Measurements from ENCODE around the gene CCDC187. TPM values are rescaled to one million over a fixed set of nuclear protein-coding genes. Genes with fewer than 3 reads are reported as not detected.

The CCDC187 gene
- total and polyA plus RNA-seq, 2 of the 8 experiments (the other 6 are each of a cell fraction or from before 2014, with no cell fraction given), result 0.02 TPM; not detected in 1

DNA sequence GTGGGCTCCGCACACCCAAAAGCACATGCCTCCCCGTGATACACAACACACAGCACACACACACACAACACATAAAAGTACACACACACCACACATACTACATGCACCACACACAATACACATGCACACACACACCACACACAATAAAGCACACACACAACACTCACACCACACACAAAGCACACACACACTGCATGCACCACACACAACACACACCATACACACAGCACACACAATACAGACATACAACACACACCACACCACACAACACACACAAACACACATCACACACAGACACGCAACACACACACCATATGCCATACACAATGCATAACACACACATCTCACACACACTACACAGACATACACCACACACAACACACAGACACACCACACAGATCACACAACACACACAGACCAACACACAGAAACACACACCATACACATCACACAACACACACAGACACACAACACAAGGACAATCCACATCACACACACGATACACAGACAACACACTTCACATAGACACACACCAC, 3.4 kb upstream of the CCDC187 start:
- Histone ChIP-seq H3K27ac (ENCODE audit: low read depth, low read length) (no peak overlapping the region), H3K27me3 (replicated peaks in 1 of 4; ENCODE audit: control insufficient read depth in 3 of 4, extremely low read depth in 1 of 4, insufficient read depth in 3 of 4, low read length in 3 of 4) (no peaks in the 10 kb centered on the region; a peak in 1 of 7 replicates)
- FAIRE-seq, result no peak

More for the DNA sequence above, 3.4 kb upstream of the CCDC187 start:
- POLR2A ChIA-PET (ENCODE audit: partially characterized antibody), result no interaction called here
- Histone ChIP-seq H3K4me1 (replicated peaks in 1 of 4; ENCODE audit: control insufficient read depth in 3 of 4, insufficient read depth in 4 of 4, low read length in 3 of 4) (no peaks in the 10 kb centered on the region; a peak in 1 of 7 replicates), H3K36me3 (ENCODE audit: control insufficient read depth in 2 of 4, insufficient read depth in 4 of 4, low read length in 3 of 4) (no peaks in the 10 kb centered on the region; a peak in 1 of 8 replicates), H4K5ac (ENCODE audit: insufficient read length, low read depth, low read length) (no peak overlapping the region), H4K8ac (ENCODE audit: extremely low read depth, insufficient read depth, low read length) (no peak overlapping the region), H2BK12ac (ENCODE audit: low read depth, low read length) (peak overlapping the region; percentile 77; the same call in 1 of the 2 replicates), H2BK15ac (ENCODE audit: low read length) (peak overlapping the region; percentile 50), H3K4ac (replicated peaks; ENCODE audit: insufficient read length, low read depth, low read length) (peak overlapping the region; percentile 55), H3K56ac (replicated peaks; ENCODE audit: insufficient read length, low read depth, low read length) (peak overlapping the region; percentile 93), H4K20me1 (replicated peaks in 1 of 2; ENCODE audit: control insufficient read depth in 1 of 2, insufficient read depth in 2 of 2, low read length in 2 of 2) (peaks cover 0 to 20% of the 10 kb centered on the region in 2 experiments), H3K4me3 (ENCODE audit: extremely low read depth in 1 of 4, insufficient read depth in 2 of 4, low read depth in 3 of 4, low read length in 4 of 4) (no peak overlapping the region), H2BK20ac (ENCODE audit: low read length) (peak overlapping the region; percentile 18; the same call in 1 of the 2 replicates), H4K91ac (replicated peaks; ENCODE audit: insufficient read length, low read length) (peak overlapping the region; percentile 29), H2AK5ac (ENCODE audit: low read depth, low read length) (peak overlapping the region; percentile 96; the same call in 1 of the 2 replicates), H3K9ac (replicated peaks in 1 of 4; ENCODE audit: extremely low read depth in 1 of 4, low read depth in 3 of 4, low read length in 3 of 4) (no peak overlapping the region; a peak in 1 of 7 replicates), H3K23ac (ENCODE audit: insufficient read length) (no peak overlapping the region), H3K4me2 (ENCODE audit: insufficient read depth in 1 of 2, low read depth in 2 of 2, low read length in 2 of 2) (no peak overlapping the region), H3K23me2 (ENCODE audit: low read depth, low read length) (peaks cover 25% of the 10 kb centered on the region), H3K79me2 (ENCODE audit: control insufficient read depth in 1 of 2, insufficient read depth in 2 of 2, low read length in 2 of 2) (no peaks in the 10 kb centered on the region), H3K14ac (ENCODE audit: insufficient read length) (no peak overlapping the region), H2AFZ (ENCODE audit: low read length) (no peak overlapping the region), H3K79me1 (ENCODE audit: low read depth, low read length) (no peaks in the 10 kb centered on the region; the same call in 1 of the 2 replicates), H2BK5ac (ENCODE audit: low read depth, low read length) (no peak overlapping the region), H2BK120ac (replicated peaks; ENCODE audit: low read depth, low read length) (no peak overlapping the region), H3K18ac (ENCODE audit: extremely low read depth, low read length) (no peak overlapping the region), H3K9me3 (ENCODE audit: insufficient read depth in 2 of 2, low read depth in 1 of 2, low read length in 1 of 2) (no peaks in the 10 kb centered on the region)
- WGBS, 2 experiments (ENCODE audit: extremely low coverage in 1 of 2, insufficient coverage in 1 of 2, insufficient read length in 1 of 2, insufficient replicate concordance in 2 of 2, low coverage in 1 of 2, low lambda C conversion rate in 2 of 2, missing lambda C conversion rate in 1 of 2), result 85% methylated on average over 4 of the region's 4 CpGs; no CpG with 5 or more reads in 1 of the 2 experiments
- no peak for DNase-seq (ENCODE audit: low read depth in 1 of 2, low spot score in 2 of 2)
- CTCF ChIA-PET (ENCODE audit: partially characterized antibody), result no interaction called here
- TF ChIP-seq HDAC6 (IDR thresholded peaks at IDR 0.05; ENCODE audit: low read depth, low read length) (peak; percentile 80), SIX5 (IDR thresholded peaks at IDR 0.05; ENCODE audit: low read depth, low read length) (no peak)
